ENCODE measurements around the gene PC. TPM values are rescaled to one million over a fixed set of nuclear protein-coding genes. Genes with fewer than 3 reads are reported as not detected.

The PC gene
- polyA plus RNA-seq, 3 donors: 4.6 to 7.1 (median 6.0) TPM

GRCh38 chr11:66863428-66864125 is 94.6 kb downstream of the PC start:
- no peak for DNase-seq
- H3K36me3 ChIP-seq (replicated peaks in 1 of 2; ENCODE audit: control insufficient read depth in 1 of 2, insufficient read depth in 2 of 2, low read length in 2 of 2): no peaks in the 10 kb centered on the region
- no peak overlapping the region for H3K27ac ChIP-seq (ENCODE audit: low read depth in 1 of 2, low read length in 2 of 2)
- peaks cover 1% of the 10 kb centered on the region for H3K79me2 ChIP-seq (ENCODE audit: insufficient read depth, low read length)
- H3K4me3 ChIP-seq (replicated peaks in 1 of 3; ENCODE audit: low read depth in 2 of 3, low read length in 3 of 3): no peak overlapping the region
- H3K4me1 ChIP-seq (ENCODE audit: control insufficient read depth in 1 of 2, insufficient read depth in 2 of 2, low read length in 2 of 2): no peaks in the 10 kb centered on the region
- no peaks in the 10 kb centered on the region for H3K27me3 ChIP-seq (ENCODE audit: control insufficient read depth in 2 of 2, insufficient read depth in 2 of 2, low read length in 2 of 2)
- 92% methylated on average over 26 of the region's 31 CpGs for WGBS (ENCODE audit: insufficient coverage)
- TF ChIP-seq, protein P1, sequence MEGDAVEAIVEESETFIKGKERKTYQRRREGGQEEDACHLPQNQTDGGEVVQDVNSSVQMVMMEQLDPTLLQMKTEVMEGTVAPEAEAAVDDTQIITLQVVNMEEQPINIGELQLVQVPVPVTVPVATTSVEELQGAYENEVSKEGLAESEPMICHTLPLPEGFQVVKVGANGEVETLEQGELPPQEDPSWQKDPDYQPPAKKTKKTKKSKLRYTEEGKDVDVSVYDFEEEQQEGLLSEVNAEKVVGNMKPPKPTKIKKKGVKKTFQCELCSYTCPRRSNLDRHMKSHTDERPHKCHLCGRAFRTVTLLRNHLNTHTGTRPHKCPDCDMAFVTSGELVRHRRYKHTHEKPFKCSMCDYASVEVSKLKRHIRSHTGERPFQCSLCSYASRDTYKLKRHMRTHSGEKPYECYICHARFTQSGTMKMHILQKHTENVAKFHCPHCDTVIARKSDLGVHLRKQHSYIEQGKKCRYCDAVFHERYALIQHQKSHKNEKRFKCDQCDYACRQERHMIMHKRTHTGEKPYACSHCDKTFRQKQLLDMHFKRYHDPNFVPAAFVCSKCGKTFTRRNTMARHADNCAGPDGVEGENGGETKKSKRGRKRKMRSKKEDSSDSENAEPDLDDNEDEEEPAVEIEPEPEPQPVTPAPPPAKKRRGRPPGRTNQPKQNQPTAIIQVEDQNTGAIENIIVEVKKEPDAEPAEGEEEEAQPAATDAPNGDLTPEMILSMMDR (IDR thresholded peaks at IDR 0.05): no peak
- H2AFZ ChIP-seq (ENCODE audit: insufficient read depth, low read depth, low read length, poor library complexity, severe bottlenecking): no peak overlapping the region
- H3K4me2 ChIP-seq (replicated peaks; ENCODE audit: extremely low read depth, low read length, poor library complexity, severe bottlenecking): no peak overlapping the region
- H3K9ac ChIP-seq (ENCODE audit: insufficient read depth, low read length, poor library complexity, severe bottlenecking): no peak overlapping the region
- Mint-ChIP-seq H3K27me3 (ENCODE audit: low read depth in 3 of 3) (no peaks in the 10 kb centered on the region), H3K4me1 (peaks cover 3% of the 10 kb centered on the region), H3K27ac (peak overlapping the region in 1 of 7 donors; percentile 33), H3K4me3 (no peak overlapping the region), H3K36me3 (no peaks in the 10 kb centered on the region), H3K9me3 (peaks cover 0 to under 1% (median 0%) of the 10 kb centered on the region in 7 donors)
- H4K20me1 ChIP-seq (ENCODE audit: insufficient read depth, low read length): no peaks in the 10 kb centered on the region
- no peaks in the 10 kb centered on the region for H3K9me3 ChIP-seq (replicated peaks in 1 of 2; ENCODE audit: control insufficient read depth in 1 of 2, insufficient read depth in 1 of 2, low read length in 2 of 2)
- intact Hi-C loops (cut with micrococcal nuclease): no loop called here

DNA sequence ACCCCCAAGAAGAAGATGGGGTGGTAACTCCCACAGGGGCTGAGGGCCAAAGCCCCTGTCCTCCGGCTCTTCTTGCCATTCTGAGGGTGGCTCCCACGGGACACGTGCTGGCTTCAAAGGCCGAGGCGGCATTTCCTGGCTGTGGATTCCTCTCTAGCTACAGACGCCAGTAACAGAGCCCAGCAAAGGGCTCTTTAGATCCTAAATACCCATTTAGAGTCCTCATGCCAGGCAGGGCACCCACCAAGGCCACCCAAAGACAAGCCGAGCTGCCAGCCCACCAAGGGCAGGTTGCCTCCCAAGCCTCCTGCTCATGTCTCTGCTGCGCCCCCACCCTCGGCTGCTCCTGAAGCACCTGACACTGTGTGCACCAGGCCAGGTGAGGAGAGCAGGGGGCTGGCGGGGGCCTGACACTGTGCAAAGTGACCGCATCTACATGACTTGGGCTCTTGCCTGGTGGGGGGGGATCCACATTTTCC is 95.6 kb downstream of the PC start:
- peaks cover 2% of the 10 kb centered on the region in 2 donors for H3K4me1 ChIP-seq (ENCODE audit: control insufficient read depth in 1 of 2, insufficient read depth in 2 of 2, low read length in 2 of 2)
- TF ChIP-seq, protein P1 (IDR thresholded peaks at IDR 0.05): no peak
- H3K4me2 ChIP-seq (replicated peaks; ENCODE audit: extremely low read depth, low read length, poor library complexity, severe bottlenecking): no peak overlapping the region
- H3K27ac Mint-ChIP-seq: no peak overlapping the region
- H3K79me2 ChIP-seq (ENCODE audit: insufficient read depth, low read length): peaks cover 3% of the 10 kb centered on the region
- WGBS (ENCODE audit: insufficient coverage): 91% methylated on average over 10 of the region's 11 CpGs
- no peak overlapping the region for H3K9ac ChIP-seq (ENCODE audit: insufficient read depth, low read length, poor library complexity, severe bottlenecking)
- H3K27me3 ChIP-seq (ENCODE audit: control insufficient read depth in 2 of 2, insufficient read depth in 2 of 2, low read length in 2 of 2): no peaks in the 10 kb centered on the region
- DNase-seq: no peak
- no peaks in the 10 kb centered on the region for H3K36me3 ChIP-seq (replicated peaks in 1 of 2; ENCODE audit: control insufficient read depth in 1 of 2, insufficient read depth in 2 of 2, low read length in 2 of 2)
- no peak overlapping the region for H3K27ac ChIP-seq (ENCODE audit: low read depth in 1 of 2, low read length in 2 of 2)
- H4K20me1 ChIP-seq (ENCODE audit: insufficient read depth, low read length): no peaks in the 10 kb centered on the region
- H3K4me3 ChIP-seq (replicated peaks in 1 of 3; ENCODE audit: low read depth in 2 of 3, low read length in 3 of 3): no peak overlapping the region
- H3K9me3 Mint-ChIP-seq: no peaks in the 10 kb centered on the region
- H3K27me3 Mint-ChIP-seq (ENCODE audit: low read depth in 3 of 3): no peaks in the 10 kb centered on the region
- no peak overlapping the region for H2AFZ ChIP-seq (ENCODE audit: insufficient read depth, low read depth, low read length, poor library complexity, severe bottlenecking)
- intact Hi-C loops (cut with micrococcal nuclease): no loop called here
- no peaks in the 10 kb centered on the region for H3K36me3 Mint-ChIP-seq
- no peaks in the 10 kb centered on the region for H3K9me3 ChIP-seq (replicated peaks in 1 of 2; ENCODE audit: control insufficient read depth in 1 of 2, insufficient read depth in 1 of 2, low read length in 2 of 2)
- H3K4me3 Mint-ChIP-seq: no peak overlapping the region
- peaks cover 2% of the 10 kb centered on the region for H3K4me1 Mint-ChIP-seq
